GM21447 (cell line): Measurements from ENCODE around the gene FEV.

Experiments used
- ATAC-seq: cut with Tn5 transposase; IDR thresholded peaks from one replicate; pipeline ENCODE4 v1.9.1; 2021; ENCODE audit not compliant: unreplicated experiment

Gene FEV

DNA sequence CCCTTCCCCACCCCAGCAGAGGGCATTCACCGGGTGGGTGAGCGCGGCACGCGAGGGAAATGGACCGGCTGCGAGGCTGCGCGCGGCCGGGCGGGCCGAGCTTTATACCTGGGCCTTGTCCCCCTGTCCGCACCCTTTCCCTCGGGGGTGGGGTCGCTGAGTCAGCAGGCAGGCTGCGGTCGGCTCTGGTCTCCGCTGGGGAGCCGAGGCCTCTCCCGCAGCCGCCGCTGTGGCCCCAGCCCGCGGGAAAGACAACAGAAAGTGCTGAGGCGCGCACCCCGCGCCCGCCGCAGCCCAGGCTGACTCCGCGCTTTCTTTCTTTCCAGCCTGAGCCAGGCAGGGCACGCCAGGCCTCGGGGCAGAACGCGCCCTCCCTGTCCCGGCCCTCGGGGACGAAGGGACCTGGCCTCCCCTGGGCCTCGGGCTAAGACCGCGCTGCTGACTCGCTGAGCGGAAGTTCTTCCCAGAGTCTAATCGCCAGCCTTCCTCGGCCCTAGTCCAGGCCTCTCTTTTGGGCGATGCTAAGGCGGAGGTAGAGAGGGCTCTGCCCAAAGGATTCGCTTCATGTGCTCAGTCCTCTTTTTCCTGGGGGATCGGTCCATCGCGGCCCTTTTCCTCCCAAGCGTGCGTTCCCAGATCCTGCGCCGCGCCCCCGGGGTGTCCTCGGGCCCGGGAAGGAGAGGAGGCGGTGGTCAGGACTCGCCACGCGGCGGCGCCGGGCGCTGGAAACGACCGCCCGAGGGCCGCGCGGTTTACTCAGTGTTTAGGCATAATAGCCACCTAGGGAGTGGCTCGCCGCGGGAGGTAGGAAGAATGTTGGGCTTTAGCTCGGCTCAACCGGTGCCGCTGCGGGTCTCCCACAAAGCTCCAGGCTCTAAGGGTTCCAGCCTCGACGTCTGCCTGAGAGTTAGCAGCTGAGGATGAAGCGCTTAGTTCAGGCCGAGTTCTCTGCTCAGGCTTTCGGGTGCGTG lies 8.6 kb upstream of the FEV start, which contains the start of gene CRYBA2:
Gene CRYBA2, minus strand, starts transcription at position 78 of the 971 bp plus-strand sequence. CDS start 246 bp downstream, outside the sequence.
- ATAC-seq = no peak

DNA sequence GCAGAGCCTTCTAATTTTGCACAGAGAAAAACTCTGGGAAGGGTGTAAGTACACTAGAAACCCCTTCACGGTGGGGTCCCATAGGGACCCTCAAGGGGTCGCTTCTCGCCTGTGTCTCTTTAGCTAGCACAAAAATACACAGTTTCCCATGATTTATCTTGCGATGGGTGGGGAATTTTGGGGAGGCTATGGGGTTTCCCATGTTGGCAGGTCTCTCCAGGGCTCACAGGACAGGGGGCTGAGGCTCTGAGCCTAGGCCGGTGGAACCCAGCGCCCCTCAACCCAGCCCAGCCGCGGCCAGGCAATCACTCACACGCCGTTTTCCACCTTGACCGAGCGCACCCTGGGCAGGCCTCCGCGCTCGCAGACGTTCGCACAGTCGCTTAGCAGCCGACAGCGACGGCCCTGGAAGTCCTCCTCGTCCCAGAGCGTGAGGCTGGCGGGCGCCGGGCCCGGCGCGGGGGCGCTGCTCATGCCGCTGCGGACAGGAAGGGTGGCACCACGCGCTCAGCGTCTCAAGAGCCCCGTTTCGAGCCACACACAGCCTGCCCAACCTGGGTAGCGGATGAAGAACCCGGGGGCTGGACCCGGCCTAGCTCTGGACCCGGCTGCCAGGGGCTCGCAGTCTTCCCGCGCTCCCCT lies 7.8 kb upstream of the FEV start:
- no peak for ATAC-seq

DNA sequence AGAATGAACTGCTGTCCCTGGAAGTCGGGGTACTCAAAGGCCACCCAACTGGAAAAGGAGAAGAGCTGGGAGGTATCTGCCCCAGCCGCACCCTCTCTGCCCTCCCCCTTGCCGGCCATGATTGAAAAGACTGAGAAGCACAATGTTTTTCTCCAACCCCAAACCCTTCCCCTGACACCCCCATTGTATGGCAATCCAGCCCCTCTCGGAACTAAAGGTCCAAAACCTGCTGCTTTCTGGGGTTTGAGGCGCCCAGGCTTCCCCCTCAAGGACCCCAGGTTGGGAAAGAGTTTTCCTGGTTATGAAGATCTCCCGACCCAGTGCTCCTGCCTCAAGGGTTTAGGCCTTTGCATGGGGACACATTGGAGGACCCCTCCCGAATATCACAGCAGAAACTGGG lies 7.2 kb upstream of the FEV start:
- no peak for ATAC-seq

DNA sequence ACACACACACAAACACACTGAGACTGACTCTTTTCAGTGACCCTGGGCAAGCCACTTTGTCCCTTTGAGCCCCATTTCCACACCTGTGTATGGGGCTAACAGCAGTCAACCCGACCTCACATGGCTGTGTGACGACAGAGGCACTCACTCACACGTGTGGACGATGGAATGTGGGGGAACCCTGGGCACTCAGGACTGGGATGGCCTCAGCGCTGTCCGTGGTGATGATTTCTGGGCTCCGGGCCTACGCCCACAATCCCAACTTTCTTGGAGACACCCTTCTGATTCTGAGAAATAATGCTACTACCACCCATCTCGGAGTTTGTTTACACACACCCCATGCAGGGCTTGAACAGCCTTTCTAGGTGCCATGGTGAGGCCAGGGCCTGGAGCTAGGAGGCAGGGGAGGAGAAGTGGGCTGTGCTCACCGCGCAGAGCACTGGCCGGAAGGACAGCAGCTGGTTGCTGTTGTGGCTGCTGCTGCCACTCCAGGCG lies 6.7 kb upstream of the FEV start:
- no peak for ATAC-seq

DNA sequence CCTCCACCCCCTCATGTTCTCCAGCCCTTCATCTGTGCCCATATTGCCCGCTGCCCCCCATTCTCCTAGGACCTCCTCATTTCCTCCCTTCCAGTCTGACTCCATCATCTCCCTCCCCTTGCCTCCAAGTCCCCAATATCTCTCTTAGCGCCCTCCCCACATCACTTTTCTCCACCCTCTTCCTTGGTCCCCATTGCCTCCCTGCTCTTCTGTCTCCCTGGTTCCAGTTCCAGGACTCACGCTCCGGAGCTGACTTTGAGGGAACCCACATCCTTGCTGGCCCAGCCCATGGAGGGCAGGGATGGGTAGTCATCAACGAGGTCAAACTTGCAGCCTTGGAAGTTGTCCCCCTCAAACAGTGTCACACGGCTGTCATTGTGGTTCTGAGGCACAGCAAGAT lies 5.6 kb upstream of the FEV start:
- no peak for ATAC-seq

DNA sequence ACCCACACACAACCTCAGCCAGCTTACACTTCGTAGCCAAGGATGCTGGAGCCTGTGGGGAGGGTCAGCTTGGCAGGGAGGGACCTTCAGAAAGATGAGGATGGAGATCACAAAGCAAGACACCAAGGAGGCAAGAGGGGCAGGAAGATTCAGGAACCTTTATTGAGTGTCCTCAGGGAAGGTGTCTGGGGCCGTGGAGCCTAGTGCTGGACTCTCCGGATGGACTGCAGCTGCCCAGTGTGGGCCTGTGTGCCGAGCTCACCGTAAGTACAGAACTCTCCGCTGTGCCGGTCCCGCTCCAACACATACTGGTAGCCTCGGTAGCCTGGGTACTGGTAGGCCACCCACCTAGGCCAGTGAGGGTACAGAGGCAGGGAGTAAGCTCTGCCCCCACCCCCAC lies 5.1 kb upstream of the FEV start:
- no peak for ATAC-seq

DNA sequence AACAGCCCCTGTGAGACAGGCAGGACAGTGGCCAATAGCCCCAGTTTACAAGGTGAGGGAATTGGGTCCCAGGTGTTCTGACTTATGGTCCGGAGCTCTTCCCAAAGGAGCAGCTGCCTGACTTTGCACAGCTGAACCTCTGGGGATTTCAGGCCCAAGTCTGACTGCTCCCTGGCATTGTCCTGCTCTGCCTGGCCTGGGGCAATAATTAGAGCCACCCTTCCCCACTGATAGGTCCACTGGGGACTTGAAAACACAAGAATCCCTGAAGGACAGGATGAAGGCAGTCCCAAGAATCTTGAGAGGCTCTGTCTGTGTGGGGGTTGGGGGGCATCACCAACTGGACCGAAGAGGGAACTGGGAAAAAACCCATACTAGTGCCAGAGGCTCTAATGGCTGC lies 3.7 kb upstream of the FEV start:
- no peak for ATAC-seq

DNA sequence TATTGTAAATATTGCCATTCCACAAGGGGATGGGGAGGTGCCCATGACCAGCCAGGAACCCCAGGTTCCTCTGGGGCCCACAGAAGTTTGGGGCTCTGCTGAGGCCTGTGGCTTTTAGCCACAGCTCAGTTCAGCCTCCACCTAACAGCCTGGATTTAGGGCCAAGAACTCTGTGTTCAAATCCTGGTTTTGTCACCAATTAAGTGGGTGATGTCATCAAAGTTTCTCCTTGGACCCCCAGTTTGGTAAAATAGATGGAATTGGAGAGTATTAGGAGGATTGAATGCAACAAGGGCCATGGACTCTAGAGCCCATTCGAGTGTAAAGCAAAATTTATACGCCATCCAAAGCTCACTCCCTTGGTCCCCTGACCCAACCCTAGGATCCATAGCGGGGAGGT lies 3.2 kb upstream of the FEV start:
- ATAC-seq = no peak

DNA sequence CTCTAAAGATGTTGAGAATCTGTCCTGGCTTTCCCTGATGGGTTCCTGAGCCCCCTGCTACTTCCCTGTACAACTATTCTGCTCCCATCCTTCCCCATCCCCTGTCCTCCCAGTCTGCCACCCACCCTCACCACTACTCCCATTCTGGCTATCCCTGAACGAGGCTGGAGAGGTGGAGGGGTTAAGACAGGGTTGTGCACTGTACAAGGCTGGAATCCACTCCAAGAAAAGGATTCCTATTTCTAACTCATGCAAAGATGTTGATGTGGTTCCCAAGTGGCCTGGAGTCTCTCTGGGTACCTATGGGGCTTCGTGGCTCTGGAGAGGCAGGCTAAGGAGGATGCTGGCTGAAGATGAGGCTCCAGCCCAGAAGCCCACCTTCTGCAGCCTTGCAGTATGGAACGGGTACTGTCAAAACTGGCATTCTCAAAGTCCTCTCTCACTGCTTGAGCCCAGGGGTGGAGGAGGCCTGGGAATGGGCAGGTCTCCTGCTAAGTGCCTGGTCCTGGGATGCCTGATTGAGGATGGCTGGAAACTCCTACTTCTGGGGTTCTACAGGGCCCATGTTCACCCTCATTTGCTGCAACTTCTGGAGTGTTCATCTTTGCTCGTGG lies 1.3 kb upstream of the FEV start:
- no peak for ATAC-seq

DNA sequence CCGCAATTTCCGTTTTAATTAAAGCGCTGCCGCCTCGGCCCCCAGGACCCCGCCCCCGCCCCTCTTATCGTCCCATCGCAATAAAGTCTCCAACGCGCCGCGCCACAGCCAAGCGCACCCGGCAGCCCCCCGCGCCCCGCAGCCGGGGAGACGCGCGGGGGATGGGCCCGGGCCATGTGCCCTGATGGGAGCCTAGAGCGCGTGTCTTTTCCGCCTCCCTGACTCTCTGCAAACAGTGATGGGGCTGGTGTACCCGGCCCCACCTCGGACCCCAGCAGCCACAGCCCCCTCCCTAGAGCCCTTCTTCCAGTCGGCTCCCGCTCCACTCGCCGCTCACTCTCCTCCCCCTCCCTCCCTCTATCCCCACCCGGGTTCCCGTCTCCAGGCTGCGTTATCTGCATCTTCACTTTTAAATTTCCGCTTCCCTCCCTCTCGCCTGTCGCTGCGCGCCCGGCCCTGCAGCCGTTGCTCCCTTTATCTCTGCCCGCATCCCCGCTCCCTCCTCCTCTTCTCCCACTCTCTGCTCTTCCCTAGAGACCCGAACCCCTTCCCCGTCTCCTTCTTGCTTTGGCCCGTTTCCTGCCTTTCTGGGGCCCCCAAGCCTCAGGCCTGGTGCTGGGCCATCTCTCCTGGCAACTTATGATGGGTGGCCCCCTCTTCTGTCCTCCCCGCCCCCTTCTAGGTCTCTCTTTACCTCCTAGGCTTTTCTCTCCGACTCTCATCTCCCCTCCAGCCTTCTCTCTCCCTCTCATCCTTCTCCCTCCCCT lies 524 bp upstream of the FEV start:
- no peak for ATAC-seq

DNA sequence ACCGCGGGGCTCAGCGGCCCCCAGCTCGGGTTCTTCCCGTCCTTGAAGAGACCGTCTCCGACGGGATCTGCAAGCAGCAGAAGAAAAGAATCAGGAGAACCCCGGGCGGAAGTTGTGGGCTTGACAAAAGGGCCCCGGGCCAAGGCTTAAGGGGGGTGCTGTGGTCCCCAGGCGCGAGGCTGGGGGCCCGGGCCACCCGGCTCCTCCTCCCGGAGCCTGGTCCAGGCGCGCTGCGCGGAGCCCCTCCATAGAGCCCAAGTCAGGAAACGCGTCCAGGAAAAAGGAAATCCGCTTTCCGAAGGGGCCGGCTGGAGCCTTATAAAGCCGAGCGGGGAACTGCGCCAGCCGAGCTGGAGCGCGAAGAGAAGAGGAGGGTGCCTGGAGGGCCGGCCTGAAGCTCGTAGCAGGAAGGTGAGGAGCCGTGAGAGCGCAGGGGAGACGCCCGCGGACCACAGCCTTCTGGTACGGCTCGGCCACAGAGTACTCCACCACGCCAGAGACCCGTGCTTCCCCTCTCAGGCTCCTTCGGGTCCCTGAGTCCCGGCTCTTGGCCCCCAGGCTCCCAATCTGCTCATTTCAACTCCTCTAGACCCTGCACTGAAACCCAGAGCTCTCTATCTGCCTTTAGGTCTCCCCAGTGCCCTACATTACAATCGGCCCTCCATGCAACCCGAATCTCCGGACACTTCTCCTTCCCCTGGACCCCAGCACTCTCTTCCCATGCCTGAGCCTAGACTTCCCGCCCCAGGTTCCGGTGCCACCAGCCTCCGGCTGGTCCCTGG lies 554 bp downstream of the FEV start:
- no peak for ATAC-seq

DNA sequence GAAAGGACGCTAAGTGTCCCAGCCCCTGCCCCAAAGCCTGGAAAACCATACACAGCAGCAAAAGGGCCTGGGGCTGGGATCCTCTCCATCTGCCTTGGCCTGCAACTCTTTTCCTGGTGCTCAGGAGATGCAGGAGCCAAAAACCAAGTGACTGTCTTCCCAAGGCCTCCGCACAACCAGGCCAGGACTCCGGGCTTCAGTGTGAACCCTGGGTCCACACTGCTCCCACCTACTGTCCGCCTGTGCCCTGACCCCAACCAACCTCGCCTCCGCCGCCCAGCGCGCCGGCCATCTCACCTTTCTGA lies 1.1 kb downstream of the FEV start:
- no peak for ATAC-seq

DNA sequence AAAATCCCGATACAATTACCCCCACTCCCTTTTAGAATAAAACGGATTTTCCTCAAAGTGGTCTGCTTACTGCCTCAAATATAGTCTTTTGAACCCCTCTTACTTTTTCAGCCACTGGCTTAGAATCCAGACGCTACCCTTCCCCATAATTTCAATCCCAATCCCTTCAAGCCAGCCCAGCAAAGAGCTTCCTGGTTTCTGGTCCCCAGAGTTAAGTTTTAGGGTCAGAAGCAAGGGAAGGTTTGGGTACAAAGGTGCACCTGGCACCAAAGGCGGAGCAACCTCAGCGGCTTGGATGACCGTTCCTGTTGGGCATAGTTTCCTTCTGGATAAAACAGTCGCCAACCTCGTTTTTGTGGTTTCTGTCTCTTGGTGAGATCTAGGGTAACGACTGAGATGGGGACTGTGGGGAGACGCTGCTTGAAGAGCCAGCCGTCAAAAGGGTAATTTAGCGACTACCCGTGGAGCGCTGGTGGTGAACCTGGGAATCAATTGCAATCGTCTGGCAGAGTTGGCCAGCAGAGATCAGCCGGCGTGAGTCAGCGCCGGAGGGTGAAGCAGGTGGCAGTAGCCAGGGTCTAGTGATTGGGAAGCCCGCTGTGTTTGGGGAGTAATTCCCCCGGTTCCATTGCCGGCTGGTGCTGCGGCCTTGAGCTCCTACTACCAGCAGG lies 1.6 kb downstream of the FEV start:
- ATAC-seq = no peak

DNA sequence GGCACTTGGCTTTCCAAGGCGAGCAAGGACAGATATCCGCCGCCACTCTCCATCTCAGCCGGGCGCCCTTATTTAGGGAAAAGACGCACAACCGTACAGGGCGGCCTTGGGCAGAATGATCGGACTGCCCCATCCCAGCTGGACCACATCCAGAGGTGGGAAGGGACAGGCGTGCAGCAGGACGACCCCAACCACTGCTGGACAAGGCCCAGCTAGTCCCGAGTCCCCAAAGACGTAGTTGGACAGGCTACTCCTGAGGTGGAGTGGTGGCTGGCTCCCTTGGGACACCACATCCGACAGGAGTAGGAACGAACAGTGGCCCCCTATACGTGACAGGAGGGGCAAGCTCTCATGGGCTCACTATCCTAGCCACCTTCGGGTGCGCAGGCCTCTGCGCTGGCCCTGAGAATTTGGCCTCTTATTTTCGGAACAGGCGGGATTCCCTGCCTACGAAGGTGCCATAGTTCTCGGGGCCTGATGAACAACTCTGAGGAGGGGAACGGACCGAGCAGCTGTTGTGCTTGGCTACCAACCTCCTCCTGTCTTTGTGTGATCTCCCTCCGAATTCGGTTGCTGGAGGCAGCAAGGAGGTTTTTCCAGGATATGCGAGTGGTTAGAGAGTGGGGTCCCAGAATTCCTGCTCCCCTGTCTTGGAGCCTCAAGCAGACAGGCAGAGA lies 2.3 kb downstream of the FEV start:
- no peak for ATAC-seq

DNA sequence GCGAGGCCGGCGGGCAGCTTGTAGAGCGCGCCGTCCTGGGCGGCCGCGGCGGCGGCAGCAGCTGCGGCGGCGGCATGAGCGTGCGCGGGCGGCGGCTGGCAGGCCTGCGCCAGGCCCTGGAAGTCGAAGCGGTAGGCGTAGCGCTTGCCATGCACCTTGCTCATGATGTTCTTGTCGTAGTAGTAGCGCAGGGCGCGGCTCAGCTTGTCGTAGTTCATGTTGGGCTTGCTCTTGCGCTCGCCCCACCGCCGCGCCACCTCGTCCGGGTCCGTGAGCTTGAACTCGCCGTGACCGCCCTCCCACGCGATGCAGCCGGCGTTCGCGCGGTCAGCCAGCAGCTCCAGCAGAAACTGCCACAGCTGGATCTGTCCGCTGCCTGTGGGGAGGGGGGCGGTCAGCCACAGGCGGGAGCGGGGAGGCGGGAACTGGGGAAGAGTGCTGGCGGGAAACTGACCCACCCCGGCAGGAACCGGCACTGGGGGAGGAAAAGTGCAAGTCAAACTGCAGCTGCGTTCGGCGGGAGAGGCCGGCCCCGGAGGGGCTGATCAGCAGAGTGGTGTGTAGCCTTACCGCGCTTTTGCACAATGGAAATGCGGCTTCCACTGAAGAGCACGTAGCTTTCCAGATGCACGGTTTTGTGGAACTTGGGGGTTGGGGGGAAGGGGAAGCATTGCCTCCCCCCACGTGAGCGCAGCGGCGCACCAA lies 3.0 kb downstream of the FEV start:
- ATAC-seq = no peak

DNA sequence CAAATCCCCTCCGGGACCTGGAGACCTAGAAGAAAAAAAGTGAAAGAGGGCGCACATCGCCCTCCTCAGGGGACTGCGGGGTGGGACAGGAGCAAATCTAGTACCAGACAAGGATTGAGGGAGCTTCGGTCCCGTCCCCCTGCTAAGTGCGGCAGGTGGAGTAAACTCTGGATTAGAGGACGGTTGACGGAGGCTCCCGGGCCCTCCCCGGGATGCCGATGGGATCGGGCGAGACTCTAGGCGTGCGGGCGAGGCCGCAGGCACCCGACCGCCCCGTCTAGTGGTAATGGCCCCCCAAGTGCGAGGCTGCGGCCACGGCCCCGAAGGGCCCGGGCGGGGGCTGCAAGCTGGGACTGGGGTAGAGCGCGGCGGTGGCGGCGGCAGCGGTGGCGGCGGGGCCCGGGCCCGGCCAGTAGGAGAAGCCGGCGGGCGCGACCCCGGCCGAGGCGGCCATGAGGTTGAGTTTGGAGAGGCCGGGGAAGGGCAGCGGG lies 3.5 kb downstream of the FEV start:
- no peak for ATAC-seq

DNA sequence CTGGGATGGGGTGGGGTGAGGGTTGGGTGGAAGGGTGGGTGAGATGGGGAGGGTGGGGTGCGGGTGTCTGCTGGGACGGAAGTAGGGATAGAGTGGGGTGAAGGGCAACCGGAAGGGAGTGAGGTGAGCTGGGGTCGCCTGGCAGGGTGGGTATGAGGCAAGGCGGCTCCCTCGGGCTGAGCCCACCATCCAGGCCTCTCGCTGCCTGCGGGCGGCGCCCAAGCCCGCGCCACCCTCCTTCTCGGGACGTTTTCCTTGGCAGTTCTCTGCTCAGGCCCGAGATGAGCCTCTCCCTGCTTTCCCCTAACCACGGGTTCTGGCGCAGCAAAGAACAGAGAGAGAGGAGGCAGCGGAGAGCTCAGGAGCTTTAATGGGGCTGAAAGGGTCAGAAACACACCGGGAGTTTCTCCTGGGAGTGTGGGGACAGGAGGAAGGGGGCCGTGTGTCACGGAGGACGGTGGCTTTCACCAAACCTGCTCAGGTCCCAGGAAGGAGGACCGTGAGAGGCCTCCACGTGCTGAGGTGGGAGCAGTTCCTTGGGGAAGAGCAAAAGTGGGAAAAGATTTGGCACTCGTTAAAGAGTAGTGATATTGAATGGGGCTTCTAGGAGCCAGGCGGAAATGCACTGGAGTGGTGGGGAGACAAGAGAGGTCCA lies 4.1 kb downstream of the FEV start:
- ATAC-seq = no peak
